GM12865 (cell line): ENCODE data around the gene RIN3.

Source experiments
- DNase-seq: peaks from one replicate; pipeline ENCODE4 v3.0.0; 2010; ENCODE audit warnings: low read depth
- H3K4me3 ChIP-seq: 2 replicates; pipeline ENCODE4 v1.5.1; 2011; ENCODE audit warnings: mild to moderate bottlenecking, low read depth, low read length, control low read depth
- CTCF ChIP-seq: IDR thresholded peaks from 2 replicates; pipeline ENCODE4 v1.5.1; 2011; ENCODE audit warnings: low read length, control low read depth, low read depth, inconsistent platforms; ENCODE audit not compliant: insufficient read depth; ENCODE audit errors: missing control alignments

The RIN3 gene

GRCh38 chr14:92568621-92569479 lies 55.3 kb downstream of the RIN3 start:
- H3K4me3 ChIP-seq: peak overlapping the region; percentile 44
- no peak for TF ChIP-seq CTCF
- DNase-seq: peak; percentile 91

- no peak overlapping the region for H3K4me3 ChIP-seq
- TF ChIP-seq CTCF: no peak
- no peak for DNase-seq
Observed at GRCh38 chr14:92570674-92571262, 57.2 kb downstream of the RIN3 start.

GRCh38 chr14:92572050-92572449 lies 58.5 kb downstream of the RIN3 start:
- H3K4me3 ChIP-seq: no peak overlapping the region
- no peak for TF ChIP-seq CTCF
- no peak for DNase-seq

- TF ChIP-seq CTCF: no peak
- no peak overlapping the region for H3K4me3 ChIP-seq
- DNase-seq: no peak
Observed at GRCh38 chr14:92573761-92574498, 60.3 kb downstream of the RIN3 start.

GRCh38 chr14:92575061-92575747 lies 61.6 kb downstream of the RIN3 start:
- no peak for DNase-seq
- TF ChIP-seq CTCF: no peak
- no peak overlapping the region for H3K4me3 ChIP-seq

- no peak for DNase-seq
- TF ChIP-seq CTCF: no peak
Observed at GRCh38 chr14:92575748-92576303, 62.2 kb downstream of the RIN3 start.

More at GRCh38 chr14:92575748-92576303, 62.2 kb downstream of the RIN3 start:
- no peak overlapping the region for H3K4me3 ChIP-seq
